Measurements from ENCODE around the gene PEX11G. TPM values are rescaled to one million over a fixed set of nuclear protein-coding genes. Genes with fewer than 3 reads are reported as not detected.

Gene PEX11G
- total and polyA plus RNA-seq, 2 of the 8 experiments (the other 6 are each of a cell fraction or from before 2014, with no cell fraction given): 2.1 to 4.3 TPM

- H3K56ac ChIP-seq (replicated peaks; ENCODE audit: insufficient read length, low read depth, low read length): no peak overlapping the region
- no peak overlapping the region for H3K9ac ChIP-seq (replicated peaks in 1 of 4; ENCODE audit: extremely low read depth in 1 of 4, low read depth in 3 of 4, low read length in 3 of 4)
- H3K9me3 ChIP-seq (ENCODE audit: insufficient read depth in 2 of 2, low read depth in 1 of 2, low read length in 1 of 2): no peaks in the 10 kb centered on the region
- H3K27ac ChIP-seq (ENCODE audit: low read depth, low read length): no peak overlapping the region
- no peak overlapping the region for H3K14ac ChIP-seq (ENCODE audit: insufficient read length)
- H3K4ac ChIP-seq (replicated peaks; ENCODE audit: insufficient read length, low read depth, low read length): no peak overlapping the region
- ChIA-PET CTCF (ENCODE audit: partially characterized antibody) (interaction anchor here (1.0 kb wide), 1 partner anchor 32 kb away, joined by 3 read pairs; no protein-coding TSS in a partner anchor), POLR2A (ENCODE audit: partially characterized antibody) (interaction anchor here (1.2 to 1.7 kb wide), 2 partner anchors 8 to 12 kb away, joined by 3 to 4 read pairs; no protein-coding TSS in a partner anchor)
- H2AK5ac ChIP-seq (ENCODE audit: low read depth, low read length): no peak overlapping the region
- no peak overlapping the region for H2BK20ac ChIP-seq (ENCODE audit: low read length)
- no peaks in the 10 kb centered on the region for H3K79me2 ChIP-seq (ENCODE audit: control insufficient read depth in 1 of 2, insufficient read depth in 2 of 2, low read length in 2 of 2)
- H4K8ac ChIP-seq (ENCODE audit: extremely low read depth, insufficient read depth, low read length): no peak overlapping the region
- H2BK120ac ChIP-seq (replicated peaks; ENCODE audit: low read depth, low read length): no peak overlapping the region
- no peaks in the 10 kb centered on the region for H3K36me3 ChIP-seq (ENCODE audit: control insufficient read depth in 2 of 4, insufficient read depth in 4 of 4, low read length in 3 of 4)
- H2AFZ ChIP-seq (ENCODE audit: low read length): no peak overlapping the region
- no peak overlapping the region for H3K4me3 ChIP-seq (ENCODE audit: extremely low read depth in 1 of 4, insufficient read depth in 2 of 4, low read depth in 3 of 4, low read length in 4 of 4)
- no peaks in the 10 kb centered on the region for H3K79me1 ChIP-seq (ENCODE audit: low read depth, low read length)
- H2BK12ac ChIP-seq (ENCODE audit: low read depth, low read length): no peak overlapping the region
- no peak overlapping the region for H4K5ac ChIP-seq (ENCODE audit: insufficient read length, low read depth, low read length)
- H3K23me2 ChIP-seq (ENCODE audit: low read depth, low read length): no peaks in the 10 kb centered on the region; the same call in 1 of the 2 replicates
- no peak overlapping the region for H3K23ac ChIP-seq (ENCODE audit: insufficient read length)
- no peak overlapping the region for H2BK15ac ChIP-seq (ENCODE audit: low read length)
- no peak for FAIRE-seq
- no peak for DNase-seq (ENCODE audit: low read depth in 1 of 2, low spot score in 2 of 2)
- H3K4me1 ChIP-seq (replicated peaks in 1 of 4; ENCODE audit: control insufficient read depth in 3 of 4, insufficient read depth in 4 of 4, low read length in 3 of 4): peaks cover 0 to 7% (median 5%) of the 10 kb centered on the region in 4 experiments; a peak in 4 of 7 replicates
- 83% methylated on average over 10 of the region's 10 CpGs; no CpG with 5 or more reads in 1 of the 2 experiments for WGBS, 2 experiments (ENCODE audit: extremely low coverage in 1 of 2, insufficient coverage in 1 of 2, insufficient read length in 1 of 2, insufficient replicate concordance in 2 of 2, low coverage in 1 of 2, low lambda C conversion rate in 2 of 2, missing lambda C conversion rate in 1 of 2)
- H3K18ac ChIP-seq (ENCODE audit: extremely low read depth, low read length): no peak overlapping the region
- no peak overlapping the region for H4K91ac ChIP-seq (replicated peaks; ENCODE audit: insufficient read length, low read length)
- peaks cover 0 to 1% of the 10 kb centered on the region in 2 experiments for H4K20me1 ChIP-seq (replicated peaks in 1 of 2; ENCODE audit: control insufficient read depth in 1 of 2, insufficient read depth in 2 of 2, low read length in 2 of 2)
- peaks cover 0 to 2% (median 0%) of the 10 kb centered on the region in 4 experiments; a peak in 3 of 7 replicates for H3K27me3 ChIP-seq (replicated peaks in 1 of 4; ENCODE audit: control insufficient read depth in 3 of 4, extremely low read depth in 1 of 4, insufficient read depth in 3 of 4, low read length in 3 of 4)
- H3K4me2 ChIP-seq (ENCODE audit: insufficient read depth in 1 of 2, low read depth in 2 of 2, low read length in 2 of 2): no peak overlapping the region
- no peak overlapping the region for H2BK5ac ChIP-seq (ENCODE audit: low read depth, low read length)
- TF ChIP-seq SIN3A (conservative IDR thresholded peaks at IDR 0.05 in 1 of 2, IDR thresholded peaks at IDR 0.05 in 1 of 2; ENCODE audit: low read depth in 1 of 2, low read length in 2 of 2) (no peak), EGR1 (IDR thresholded peaks at IDR 0.05; ENCODE audit: borderline replicate concordance, low read depth, low read length) (no peak), BRCA1 (IDR thresholded peaks at IDR 0.05; ENCODE audit: low read depth, low read length) (no peak), CHD2 (IDR thresholded peaks at IDR 0.05; ENCODE audit: low read length) (no peak), PHF8 (conservative IDR thresholded peaks at IDR 0.05; ENCODE audit: low read depth, low read length) (no peak), ATF3 (IDR thresholded peaks at IDR 0.05; ENCODE audit: insufficient read depth, low read depth, low read length) (no peak), FOSL1 (IDR thresholded peaks at IDR 0.05; ENCODE audit: insufficient read depth, low read depth, low read length) (no peak), SP4 (IDR thresholded peaks at IDR 0.05; ENCODE audit: low read length) (no peak), BCL11A (IDR thresholded peaks at IDR 0.05; ENCODE audit: low read depth in 2 of 2, low read length in 2 of 2) (no peak), SRF (IDR thresholded peaks at IDR 0.05; ENCODE audit: low read depth, low read length) (no peak), CHD1 (IDR thresholded peaks at IDR 0.05; ENCODE audit: low read depth, low read length) (no peak), JUN (IDR thresholded peaks at IDR 0.05; ENCODE audit: low read depth, low read length) (no peak), SIRT6 (IDR thresholded peaks at IDR 0.05; ENCODE audit: low read length) (no peak), ASH2L (IDR thresholded peaks at IDR 0.05; ENCODE audit: low read length) (no peak)
Measured at GRCh38 chr19:7477758-7478157, 11.1 kb downstream of the PEX11G start.
